HG03060 (cell line): ENCODE results near the gene THUMPD3.
A peak's percentile ranks its signal among the peaks of the same experiment; 100 is the strongest.

ENCODE experiments used
- ATAC-seq: cut with Tn5 transposase; IDR thresholded peaks from one replicate; pipeline ENCODE4 v1.9.1; 2021; ENCODE audit warnings: low read depth, moderate number of reproducible peaks; ENCODE audit not compliant: unreplicated experiment

THUMPD3 gene

GRCh38 chr3:9352917-9353752 is 9.7 kb upstream of the THUMPD3 start:
- no peak for ATAC-seq

- ATAC-seq, result no peak
These were observed 1.0 kb upstream of the THUMPD3 start for GRCh38 chr3:9361691-9362388.

- ATAC-seq, result no peak
These were observed 6.7 kb downstream of the THUMPD3 start for GRCh38 chr3:9369508-9369907.

GRCh38 chr3:9373465-9373864 is 10.6 kb downstream of the THUMPD3 start:
- ATAC-seq, result no peak

- ATAC-seq, result no peak
These were observed 15.1 kb downstream of the THUMPD3 start for GRCh38 chr3:9377981-9378380.

- no peak for ATAC-seq
These were observed 16.5 kb downstream of the THUMPD3 start for GRCh38 chr3:9379327-9379726.

- ATAC-seq, result no peak
These were observed 17.2 kb downstream of the THUMPD3 start for GRCh38 chr3:9380014-9380413.

- no peak for ATAC-seq
These were observed 21.4 kb downstream of the THUMPD3 start for GRCh38 chr3:9384141-9384828.

- ATAC-seq, result no peak
These were observed 22.6 kb downstream of the THUMPD3 start for GRCh38 chr3:9385187-9386077.

GRCh38 chr3:9386078-9386459 is 23.2 kb downstream of the THUMPD3 start:
- no peak for ATAC-seq

- no peak for ATAC-seq
These were observed 23.9 kb downstream of the THUMPD3 start for GRCh38 chr3:9386501-9387321.

- ATAC-seq, result no peak
These were observed 24.4 kb downstream of the THUMPD3 start for GRCh38 chr3:9387322-9387655.

- ATAC-seq, result no peak
These were observed 25.3 kb downstream of the THUMPD3 start for GRCh38 chr3:9388142-9388541.

- ATAC-seq, result no peak
These were observed 25.9 kb downstream of the THUMPD3 start for GRCh38 chr3:9388562-9389272.

GRCh38 chr3:9390265-9390888 is 27.5 kb downstream of the THUMPD3 start:
- ATAC-seq, result no peak

GRCh38 chr3:9392041-9392440 is 29.2 kb downstream of the THUMPD3 start:
- ATAC-seq, result no peak

- ATAC-seq, result no peak
These were observed 32.9 kb downstream of the THUMPD3 start for GRCh38 chr3:9395570-9396300.

GRCh38 chr3:9396301-9396631 is 33.4 kb downstream of the THUMPD3 start:
- peak; percentile 20 for ATAC-seq
